GM10248 (cell line): ENCODE results near the gene BBC3.
"Not testable (repeated sequence)": the region's sequence is repeated elsewhere in the genome, so short reads cannot be mapped to it uniquely, and the experiment has no call there.

Experiments
- CTCF ChIA-PET: fragments of 300-600 bp; sonication (Branson Sonifier 250); formaldehyde crosslinking; extraction: SDS; loops from one replicate; lab custom pipeline; 2021; ENCODE audit warnings: antibody characterized with exemption; lab: Yijun Ruan, JAX
- POLR2A ChIA-PET: fragments of 350-650 bp; sonication (Branson Sonifier 250); formaldehyde crosslinking; extraction: SDS; loops from one replicate; lab custom pipeline; 2020; ENCODE audit warnings: antibody characterized with exemption; lab: Yijun Ruan, JAX
- DNase-seq: peaks from one replicate; pipeline ENCODE4 v3.0.0; 2012; ENCODE audit errors: extremely low spot score
- CTCF ChIP-seq: IDR thresholded peaks from 2 replicates; pipeline ENCODE4 v1.5.1; 2012; ENCODE audit warnings: mild to moderate bottlenecking, low read depth; ENCODE audit errors: extremely low read depth, missing control alignments, control extremely low read depth

The BBC3 gene

DNA sequence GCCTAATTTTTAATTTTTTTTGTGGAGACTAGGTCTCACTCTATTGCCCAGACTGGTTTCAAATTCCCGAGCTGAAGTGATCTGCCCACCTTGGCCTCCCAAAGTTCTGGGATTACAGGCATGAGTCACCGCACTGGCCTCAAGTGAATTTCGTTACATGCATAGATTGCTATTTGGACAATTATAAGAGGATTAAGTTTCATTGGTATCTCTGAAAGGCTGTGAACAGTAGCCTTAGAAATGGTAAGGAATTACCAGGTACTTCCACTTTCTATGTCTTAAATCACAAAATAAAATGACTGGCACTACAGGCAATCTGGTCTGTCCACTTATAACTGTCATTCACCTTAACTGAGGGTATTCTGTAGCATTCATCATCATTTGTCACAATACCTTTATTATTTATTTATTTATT lies 22.5 kb upstream of the BBC3 start:
- POLR2A ChIA-PET, result interaction anchor here (0.6 kb wide), 1 partner anchor 1407 kb away, joined by 3 read pairs; no protein-coding TSS in a partner anchor
- CTCF ChIA-PET, result interaction anchor here (1.2 to 12.0 kb wide), 6 partner anchors 8 to 105 kb away, joined by 3 to 444 read pairs (median 4); no protein-coding TSS in a partner anchor
- no peak for DNase-seq
- TF ChIP-seq CTCF, result no peak

- POLR2A ChIA-PET, DNase-seq: not testable (repeated sequence)
- CTCF ChIA-PET, result interaction anchor here (1.2 to 12.0 kb wide), 6 partner anchors 7 to 104 kb away, joined by 3 to 444 read pairs (median 4); no protein-coding TSS in a partner anchor
Observed at GRCh38 chr19:47253016-47253415, 22.0 kb upstream of the BBC3 start.

- POLR2A ChIA-PET, result interaction anchor here (1.3 to 1.6 kb wide), 2 partner anchors 22 to 47 kb away, joined by 4 to 9 read pairs; no protein-coding TSS in a partner anchor
- peak; percentile 66 for DNase-seq
- CTCF ChIA-PET, result interaction anchor here (0.7 to 12.0 kb wide), 28 partner anchors 8 to 234 kb away, joined by 3 to 444 read pairs (median 5); partner anchors contain the start of genes CCDC9, INAFM1 and SAE1
- TF ChIP-seq CTCF, result peak; percentile 87
Observed at GRCh38 chr19:47247308-47247990, 16.4 kb upstream of the BBC3 start.

DNA sequence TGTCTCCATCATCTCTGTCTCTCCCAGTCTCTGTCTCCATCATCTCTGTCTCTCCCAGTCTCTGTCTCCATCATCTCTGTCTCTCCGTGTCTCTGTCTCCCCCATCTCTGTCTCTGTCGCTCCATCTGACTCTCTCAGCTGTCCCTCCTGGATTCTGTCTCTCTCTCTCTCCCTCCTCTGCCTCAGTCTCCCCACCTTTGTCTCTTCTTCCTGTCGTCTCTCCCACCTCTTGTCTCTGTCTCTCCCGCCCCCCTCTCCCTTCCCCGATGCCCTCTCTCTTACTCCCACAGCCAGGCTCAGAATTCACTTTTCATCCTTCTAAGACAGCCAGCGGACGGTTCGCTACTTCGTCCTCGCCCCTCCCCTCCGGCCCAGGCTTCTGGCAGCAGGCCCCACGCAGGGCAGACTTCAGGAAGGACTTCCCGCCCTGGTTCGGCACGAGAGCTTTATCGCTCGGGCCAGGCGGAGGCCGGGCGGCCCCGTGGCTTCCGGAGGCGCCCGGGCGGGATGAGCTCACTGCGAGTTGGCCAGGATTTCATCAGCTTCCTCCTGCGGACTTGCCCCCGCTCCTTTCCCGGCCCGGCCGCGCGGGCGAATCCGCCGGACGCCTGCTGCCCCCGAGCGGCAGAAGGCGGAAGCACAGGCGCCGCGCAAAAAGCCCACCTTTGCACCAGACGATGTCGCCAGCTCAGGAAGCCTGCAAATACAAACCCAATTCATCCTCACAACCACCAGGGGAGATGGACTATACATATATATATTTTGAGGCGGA lies 13.0 kb upstream of the BBC3 start:
- TF ChIP-seq CTCF, result peak; percentile 99
- peak; percentile 89 for DNase-seq
- CTCF ChIA-PET, result interaction anchor here (0.6 to 12.0 kb wide), 51 partner anchors 10 to 587 kb away, joined by 3 to 444 read pairs (median 5); partner anchors contain the start of genes CCDC9, SAE1 and ZC3H4
- POLR2A ChIA-PET, result interaction anchor here (0.6 to 2.7 kb wide), 12 partner anchors 9 to 514 kb away, joined by 3 to 56 read pairs (median 6); partner anchors contain the start of genes CCDC9, SAE1 and ZC3H4

GRCh38 chr19:47243364-47243775 lies 12.4 kb upstream of the BBC3 start:
- DNase-seq, result no peak
- CTCF ChIA-PET, result interaction anchor here (1.0 to 12.0 kb wide), 14 partner anchors 19 to 148 kb away, joined by 3 to 444 read pairs (median 20); partner anchors contain the start of genes SAE1 and ZC3H4
- TF ChIP-seq CTCF, result no peak
- POLR2A ChIA-PET, result interaction anchor here (0.8 to 2.7 kb wide), 7 partner anchors 16 to 112 kb away, joined by 3 to 56 read pairs (median 8); partner anchors contain the start of gene SAE1

- ChIA-PET CTCF (interaction anchor here (6.3 to 12.0 kb wide), 3 partner anchors 35 to 95 kb away, joined by 128 to 444 read pairs (median 194); no protein-coding TSS in a partner anchor), POLR2A (interaction anchor here (2.7 kb wide), 1 partner anchor 15 kb away, joined by 56 read pairs; no protein-coding TSS in a partner anchor)
- DNase-seq, result peak; percentile 9
- TF ChIP-seq CTCF, result peak; percentile 1
Observed at GRCh38 chr19:47241919-47242577, 11.0 kb upstream of the BBC3 start.
